Stimulated activated CD4-positive, alpha-beta T cell treated with anti-CD3 and anti-CD28 coated beads, Interleukin-4, amount 100 ng/mL, for 24 hours (primary cell): ENCODE data around the gene MAN1A1.
"Not testable (repeated sequence)": the region's sequence is repeated elsewhere in the genome, so short reads cannot be mapped to it uniquely, and the experiment has no call there.

Experiments
- DNase-seq: peaks from one replicate; pipeline ENCODE4 v3.0.0-alpha.2; 2020

MAN1A1 gene

DNA sequence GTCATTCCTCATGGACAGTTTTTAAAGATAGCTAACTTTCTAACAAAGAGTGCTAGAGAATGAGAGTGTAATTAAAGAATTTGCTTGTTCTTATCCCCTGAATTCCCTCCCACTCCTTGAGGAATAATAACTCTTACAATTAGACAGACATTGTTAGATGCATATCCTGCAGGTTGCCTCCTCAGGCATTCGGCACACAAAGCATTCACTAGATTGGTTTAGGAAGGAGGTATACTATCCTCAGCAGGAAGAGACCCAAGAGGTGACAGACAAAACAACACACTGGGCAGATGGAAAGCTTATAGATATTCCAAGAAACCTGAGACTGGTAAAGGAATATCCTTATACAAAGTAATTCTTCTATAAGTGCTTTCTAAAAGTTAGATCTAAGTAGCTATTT is 162.0 kb downstream of the MAN1A1 start:
- DNase-seq, result no peak

DNA sequence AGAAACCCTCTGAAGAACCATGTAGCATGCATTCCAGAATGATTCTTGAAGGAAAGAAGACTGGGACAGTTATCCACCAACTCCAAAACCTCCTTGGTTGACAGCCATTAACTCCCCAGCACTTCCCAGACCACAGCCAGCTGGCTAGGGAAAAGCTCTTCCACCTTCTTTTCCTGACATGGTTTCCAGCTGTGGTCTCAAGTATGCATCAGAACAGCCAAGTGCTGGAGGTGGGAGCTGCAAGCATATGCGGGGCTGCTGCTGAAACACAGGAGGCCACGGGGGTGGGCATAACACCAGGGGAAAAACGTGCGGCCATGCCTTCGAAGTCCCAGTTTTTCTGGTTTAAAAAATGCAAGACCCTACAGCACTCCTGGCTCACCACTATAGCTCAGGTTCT is 163.1 kb downstream of the MAN1A1 start:
- DNase-seq, result no peak

DNA sequence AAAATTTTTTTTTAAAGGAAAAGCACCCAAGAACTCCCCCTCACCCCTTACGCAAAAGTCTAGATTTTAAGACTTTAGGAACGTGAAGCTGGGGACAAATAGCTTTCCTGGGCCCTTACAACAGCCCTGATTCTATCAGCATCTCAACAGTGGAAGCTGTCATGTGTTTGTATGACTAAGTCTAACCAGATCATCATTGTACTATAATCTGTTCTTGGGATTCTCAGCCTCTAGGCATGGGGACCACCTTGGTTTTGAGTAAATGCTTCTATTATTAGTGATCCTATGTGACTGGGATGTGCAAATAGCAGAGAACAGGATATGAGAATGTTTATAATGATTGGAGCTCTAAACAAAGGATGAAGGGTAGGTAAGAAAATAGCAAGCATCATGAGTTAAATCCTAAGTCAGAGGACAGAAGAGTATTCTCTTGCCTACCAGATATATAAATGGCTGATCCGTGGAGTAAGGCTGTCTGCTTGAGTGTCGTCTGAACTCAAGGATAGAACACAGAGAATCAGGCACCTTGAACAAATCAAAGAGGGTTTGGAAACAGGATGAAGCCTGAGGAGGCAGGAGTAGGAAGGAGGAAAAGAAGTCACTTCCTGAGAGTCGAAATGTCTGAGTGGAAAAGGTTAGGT is 165.4 kb downstream of the MAN1A1 start:
- DNase-seq, result no peak

DNA sequence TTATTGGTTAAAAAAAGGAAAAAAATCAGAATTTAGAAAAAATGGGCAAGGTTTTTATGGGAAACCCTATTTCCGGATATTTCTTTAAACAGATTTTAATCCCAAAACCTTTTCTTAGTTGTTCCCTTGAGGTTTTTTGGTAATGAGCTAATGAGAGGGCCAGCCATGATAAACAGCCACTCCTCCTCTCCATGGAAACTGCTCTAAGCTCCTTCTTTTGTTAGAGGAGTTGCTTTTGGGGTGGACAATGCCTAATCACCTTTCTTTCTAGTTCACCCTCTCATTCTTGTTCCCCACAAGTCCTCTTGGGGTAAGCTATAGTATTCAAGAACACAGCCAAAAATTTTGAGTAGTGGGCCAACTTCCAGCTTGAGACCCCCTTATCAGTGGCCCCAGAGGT is 166.1 kb downstream of the MAN1A1 start:
- DNase-seq, result no peak

GRCh38 chr6:119182875-119183274 is 166.7 kb downstream of the MAN1A1 start:
- no peak for DNase-seq

DNA sequence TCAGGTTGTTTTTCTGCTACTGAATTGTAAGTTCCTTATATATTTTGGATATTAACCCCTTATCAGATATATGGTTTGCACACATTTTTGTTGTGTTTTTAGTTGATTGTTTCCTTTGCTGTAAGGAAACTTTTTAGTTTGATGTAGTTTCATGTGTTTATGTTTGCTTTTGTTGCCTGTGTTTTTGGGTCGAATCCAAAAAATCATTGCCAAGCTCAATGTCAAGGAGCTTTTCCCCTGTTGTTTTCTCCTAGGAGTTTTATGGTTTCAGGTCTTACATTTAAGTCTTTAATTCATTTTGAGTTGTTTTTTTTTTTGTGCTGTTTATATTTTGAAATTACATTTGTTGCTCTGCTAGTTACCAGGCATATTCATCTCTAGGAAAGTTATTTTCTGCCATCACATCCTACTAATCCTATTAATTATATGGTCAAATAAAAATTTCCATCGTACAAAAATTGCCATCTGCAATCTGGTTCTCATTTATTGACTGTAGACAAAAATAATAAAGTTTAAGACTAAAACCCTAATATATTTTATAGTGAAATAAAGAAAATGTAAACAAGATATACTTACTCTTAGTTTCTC is 167.3 kb downstream of the MAN1A1 start:
- no peak for DNase-seq

- DNase-seq, result no peak
Observed at GRCh38 chr6:119181046-119181445, 168.5 kb downstream of the MAN1A1 start.

DNA sequence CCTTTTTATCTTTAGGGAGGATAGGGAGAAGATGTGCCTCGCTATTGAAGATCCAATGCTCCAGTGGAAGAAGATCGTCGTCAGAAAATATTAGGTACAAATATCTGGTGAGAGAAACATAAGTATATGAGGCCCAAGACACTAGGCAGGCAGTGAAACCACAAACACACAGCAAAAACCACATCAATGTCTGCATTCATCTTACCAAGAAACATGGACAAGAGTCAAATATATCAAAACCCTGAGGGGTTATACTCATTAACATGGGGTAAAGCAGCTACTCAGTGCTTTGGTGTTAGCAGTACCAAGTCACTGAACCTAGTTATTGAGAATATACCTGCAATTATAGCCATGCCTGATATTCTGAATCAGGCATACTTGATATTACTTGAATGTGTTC is 169.7 kb downstream of the MAN1A1 start:
- no peak for DNase-seq

- no peak for DNase-seq
Observed at GRCh38 chr6:119179062-119179461, 170.5 kb downstream of the MAN1A1 start.

DNA sequence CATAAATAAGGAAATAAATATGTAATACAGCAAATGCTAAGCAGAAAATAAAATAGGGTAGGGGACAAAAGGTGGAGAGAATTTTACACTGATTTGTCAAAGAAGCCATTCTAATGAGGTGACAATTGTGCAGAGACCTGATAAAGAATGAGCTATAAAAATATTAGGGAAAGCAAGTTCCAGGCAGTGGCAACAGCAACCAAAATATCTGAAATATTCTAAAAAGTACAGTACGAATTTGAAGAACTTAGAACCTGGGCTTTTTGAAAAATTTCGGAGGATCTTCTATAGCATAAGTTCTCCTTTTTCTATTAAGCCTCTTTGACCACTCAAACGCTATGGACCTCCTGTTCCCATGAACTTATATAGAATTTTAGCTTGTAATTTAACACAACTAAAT is 173.1 kb downstream of the MAN1A1 start:
- no peak for DNase-seq

DNA sequence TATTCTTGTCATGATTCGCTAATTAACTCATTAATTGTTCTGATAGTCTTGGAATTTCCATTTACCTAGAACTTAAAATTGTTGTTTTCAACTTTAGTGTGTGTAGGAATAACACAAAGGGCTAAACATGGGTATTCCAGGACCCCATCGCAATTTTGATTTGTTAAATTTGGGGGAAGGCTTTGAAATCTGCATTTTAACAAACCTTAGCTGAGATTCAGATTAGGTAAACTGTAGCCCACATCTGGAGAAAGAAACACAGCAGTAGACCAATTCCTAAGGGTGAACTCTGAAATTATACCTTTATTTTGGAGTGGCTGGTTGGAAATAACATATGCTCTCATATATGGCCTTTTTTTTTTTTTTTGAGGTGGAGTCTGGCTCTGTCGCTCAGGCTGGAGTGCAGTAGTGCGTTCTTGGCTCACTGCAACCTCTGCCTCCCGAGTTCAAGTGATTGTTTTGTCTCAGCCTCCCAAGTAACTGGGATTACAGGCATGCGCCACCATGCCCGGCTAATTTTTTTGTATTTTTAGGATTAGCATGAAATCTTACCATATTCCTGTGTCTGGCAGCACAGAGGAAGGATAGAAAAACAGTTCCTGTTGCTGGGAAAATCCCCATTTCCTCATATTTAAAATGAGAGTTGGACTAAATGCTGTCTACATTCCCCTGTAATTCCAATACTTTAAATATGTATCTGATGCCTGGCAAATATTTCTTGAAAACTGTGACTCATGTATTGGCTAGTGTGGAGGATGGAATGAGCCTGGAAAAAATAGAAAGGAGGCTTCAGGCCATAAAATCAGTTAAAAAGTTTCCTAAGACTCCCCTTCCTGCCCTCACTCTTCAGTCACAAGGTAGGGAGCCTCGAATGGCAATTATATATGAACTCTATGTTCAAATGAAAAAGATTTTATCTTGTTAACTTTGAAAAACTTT is 174.4 kb downstream of the MAN1A1 start:
- no peak for DNase-seq

GRCh38 chr6:119174085-119174445 is 175.5 kb downstream of the MAN1A1 start:
- no peak for DNase-seq

DNA sequence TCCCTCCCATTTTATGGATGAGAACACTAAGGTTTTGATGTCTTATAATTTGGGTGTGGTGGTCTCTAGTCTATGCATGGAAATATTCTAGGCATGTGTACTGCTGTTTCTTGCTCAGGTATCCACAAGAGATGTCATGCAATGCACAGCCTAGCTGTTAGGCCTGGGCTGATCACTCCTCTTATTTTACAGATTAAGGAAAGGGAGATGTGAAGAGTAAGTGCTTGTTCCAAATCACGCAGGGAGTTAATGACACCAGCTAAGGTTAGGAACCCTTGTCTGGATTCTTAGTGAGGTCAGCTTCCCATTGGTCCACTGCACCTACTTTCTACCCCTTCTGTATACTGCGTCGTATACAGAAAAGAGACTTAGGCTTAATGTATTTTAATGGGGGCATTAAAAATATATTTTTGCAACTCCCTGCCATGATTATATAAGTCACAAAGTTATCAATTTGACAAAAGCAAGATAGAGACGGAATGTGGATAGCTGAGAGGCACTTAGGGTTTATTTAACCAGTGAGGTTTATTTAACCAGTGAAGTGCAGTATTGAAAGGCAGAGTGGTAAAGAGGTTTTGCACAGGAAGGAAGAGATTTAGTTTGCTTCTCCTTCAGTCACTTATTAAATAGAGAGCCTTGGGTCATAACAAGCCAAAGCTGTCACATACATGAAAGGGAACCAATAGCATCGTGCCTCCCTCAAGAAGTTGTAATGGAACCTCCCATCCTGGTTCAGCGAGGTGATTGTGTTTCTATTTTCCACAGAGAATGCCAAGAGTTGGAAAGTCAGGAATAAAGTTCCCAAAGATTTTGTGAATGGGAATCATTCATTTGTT is 176.1 kb downstream of the MAN1A1 start:
- no peak for DNase-seq

GRCh38 chr6:119172824-119173223 is 176.7 kb downstream of the MAN1A1 start:
- DNase-seq, result no peak

GRCh38 chr6:119171864-119172588 is 177.5 kb downstream of the MAN1A1 start:
- no peak for DNase-seq

GRCh38 chr6:119171088-119171841 is 178.3 kb downstream of the MAN1A1 start:
- DNase-seq, result no peak

- DNase-seq, result no peak
Observed at GRCh38 chr6:119170447-119171087, 179.0 kb downstream of the MAN1A1 start.

GRCh38 chr6:119170103-119170446 is 179.5 kb downstream of the MAN1A1 start:
- DNase-seq, result no peak

DNA sequence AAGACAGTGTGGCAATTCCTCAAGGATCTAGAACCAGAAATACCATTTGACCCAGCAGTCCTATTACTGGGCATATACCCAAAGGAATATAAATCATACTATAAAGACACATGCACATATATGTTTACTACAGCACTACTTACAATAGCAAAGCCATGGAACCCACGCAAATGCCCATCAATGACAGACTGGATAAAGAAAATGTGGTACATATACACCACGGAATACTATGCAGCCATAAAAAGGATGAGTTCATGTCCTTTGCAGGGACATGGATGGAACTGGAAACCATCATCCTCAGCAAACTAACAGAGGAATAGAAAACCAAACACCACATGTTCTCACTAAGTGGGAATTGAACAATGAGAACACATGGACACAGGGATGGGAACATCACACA is 180.2 kb downstream of the MAN1A1 start:
- not testable (repeated sequence) for DNase-seq

DNA sequence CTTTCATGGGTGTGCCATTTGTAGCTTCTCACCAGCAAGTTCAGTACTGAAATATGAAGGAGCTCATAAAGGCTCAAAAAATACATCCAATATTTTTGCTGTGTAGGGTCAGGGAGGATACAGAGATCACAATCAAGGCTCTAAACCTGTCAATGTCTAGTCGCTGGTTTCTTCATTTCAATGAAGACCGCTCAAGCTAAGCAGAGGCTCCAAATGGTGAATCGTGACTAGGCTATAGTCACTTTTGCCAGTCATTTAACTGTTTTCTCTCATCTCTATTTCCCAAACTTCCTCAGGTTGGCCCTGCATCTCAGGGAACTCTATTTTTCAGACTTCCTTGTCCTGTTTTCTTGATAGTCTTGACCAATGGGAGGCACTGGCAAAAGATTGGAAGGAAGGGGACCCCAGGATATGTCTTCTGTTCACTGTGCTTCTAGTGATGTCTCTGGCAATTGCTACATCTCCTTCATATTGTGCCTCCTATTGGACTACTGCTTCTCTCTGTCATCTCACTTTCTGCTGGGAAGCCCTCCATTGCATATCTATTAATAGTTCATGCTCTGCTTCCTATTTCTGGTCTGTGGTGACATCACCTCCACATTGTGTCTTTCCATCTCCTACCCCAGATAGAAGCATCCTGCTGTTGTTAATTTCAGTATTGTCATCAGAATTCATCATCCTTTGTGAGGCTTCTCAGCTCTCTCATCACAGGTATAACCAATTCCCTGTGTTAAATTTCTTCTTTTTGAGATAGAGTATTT is 183.4 kb downstream of the MAN1A1 start:
- DNase-seq, result no peak
